PC-3 (cell line): Measurements from ENCODE around the gene TCEA2.

Experiments used
- EZH2 ChIP-seq: fragments of 300-600 bp; sonication (generic); IDR thresholded peaks from one replicate; pipeline ENCODE4 v1.6.1; 2017; ENCODE audit warnings: antibody characterized with exemption, mild to moderate bottlenecking, low read length; ENCODE audit not compliant: unreplicated experiment
- EZH2phosphoT487 ChIP-seq: fragments of 300-600 bp; sonication (generic); IDR thresholded peaks from 2 replicates; pipeline ENCODE4 v1.6.1; 2018; ENCODE audit warnings: mild to moderate bottlenecking, antibody characterized with exemption, low read length, borderline replicate concordance
- TF ChIP-seq, protein P1 (sequence below): fragments of 300-600 bp; sonication (generic); conservative IDR thresholded peaks from 2 replicates; pipeline ENCODE4 v1.5.1; 2017; ENCODE audit warnings: antibody characterized with exemption, low read depth, mild to moderate bottlenecking, low read length

DNA sequence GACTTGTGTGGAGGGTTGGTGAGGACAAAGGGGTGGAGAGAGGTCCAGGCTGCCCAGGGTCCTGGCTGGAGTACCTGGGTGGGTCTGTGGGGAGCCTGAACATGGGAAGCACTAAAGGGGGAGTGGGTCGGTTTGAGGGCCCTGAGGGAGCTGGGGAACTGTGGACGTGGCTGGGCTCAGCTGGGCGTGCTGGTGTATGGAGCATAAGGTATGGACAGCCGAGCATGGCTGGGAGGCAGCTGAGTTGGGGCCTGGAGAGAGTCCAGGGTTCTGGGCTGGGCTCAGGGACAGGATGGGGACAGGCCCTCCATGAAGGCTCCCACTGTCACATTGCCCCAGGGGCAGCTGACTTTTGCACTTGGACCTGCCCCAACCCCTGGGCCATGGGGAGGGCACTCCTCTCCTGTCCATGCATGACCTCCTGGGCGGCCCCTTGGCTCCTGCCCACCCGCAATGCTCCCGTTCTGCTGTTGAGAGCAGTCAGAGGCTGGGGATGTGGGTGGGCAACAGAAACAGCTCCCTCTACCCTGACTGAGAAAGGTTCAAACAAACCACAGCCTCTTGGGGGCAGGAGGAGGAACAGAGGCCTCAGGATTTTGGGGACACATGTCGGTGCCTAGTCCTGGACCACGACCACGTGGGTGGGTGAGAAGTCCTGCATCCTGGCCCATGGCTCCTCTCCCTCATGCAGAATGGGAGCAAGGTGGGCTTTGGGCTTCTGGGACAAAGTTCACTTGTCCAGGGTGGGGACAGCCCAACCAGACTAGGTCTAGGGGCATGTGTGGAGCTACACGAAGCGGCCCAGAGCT, 22.6 kb upstream of the TCEA2 start:
- TF ChIP-seq, protein P1, sequence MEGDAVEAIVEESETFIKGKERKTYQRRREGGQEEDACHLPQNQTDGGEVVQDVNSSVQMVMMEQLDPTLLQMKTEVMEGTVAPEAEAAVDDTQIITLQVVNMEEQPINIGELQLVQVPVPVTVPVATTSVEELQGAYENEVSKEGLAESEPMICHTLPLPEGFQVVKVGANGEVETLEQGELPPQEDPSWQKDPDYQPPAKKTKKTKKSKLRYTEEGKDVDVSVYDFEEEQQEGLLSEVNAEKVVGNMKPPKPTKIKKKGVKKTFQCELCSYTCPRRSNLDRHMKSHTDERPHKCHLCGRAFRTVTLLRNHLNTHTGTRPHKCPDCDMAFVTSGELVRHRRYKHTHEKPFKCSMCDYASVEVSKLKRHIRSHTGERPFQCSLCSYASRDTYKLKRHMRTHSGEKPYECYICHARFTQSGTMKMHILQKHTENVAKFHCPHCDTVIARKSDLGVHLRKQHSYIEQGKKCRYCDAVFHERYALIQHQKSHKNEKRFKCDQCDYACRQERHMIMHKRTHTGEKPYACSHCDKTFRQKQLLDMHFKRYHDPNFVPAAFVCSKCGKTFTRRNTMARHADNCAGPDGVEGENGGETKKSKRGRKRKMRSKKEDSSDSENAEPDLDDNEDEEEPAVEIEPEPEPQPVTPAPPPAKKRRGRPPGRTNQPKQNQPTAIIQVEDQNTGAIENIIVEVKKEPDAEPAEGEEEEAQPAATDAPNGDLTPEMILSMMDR, result no peak
- no peak for TF ChIP-seq EZH2
- TF ChIP-seq EZH2phosphoT487, result no peak
